Fibroblast of lung (primary cell): ENCODE data around the gene AADACL4. TPM values are rescaled to one million over a fixed set of nuclear protein-coding genes. Genes with fewer than 3 reads are reported as not detected.

ENCODE experiments used
- DNase-seq, 2 donors: peaks; one replicate each; pipeline versions ENCODE4 v3.0.0 to v3.0.0-alpha.2; 2010; ENCODE audit warnings: low read depth in 2 of 2
- H2AFZ ChIP-seq: 2 replicates; pipeline ENCODE4 v1.5.1; 2012; ENCODE audit warnings: low read length, control low read depth, inconsistent platforms
- H3K27ac ChIP-seq: 2 replicates; pipeline ENCODE4 v1.5.1; 2011; ENCODE audit warnings: low read length, control low read depth; ENCODE audit not compliant: insufficient read depth
- H3K27me3 ChIP-seq: 2 replicates; pipeline ENCODE4 v1.5.1; 2011; ENCODE audit warnings: mild to moderate bottlenecking, low read length; ENCODE audit not compliant: control insufficient read depth, insufficient read depth
- H3K36me3 ChIP-seq: 2 replicates; pipeline ENCODE4 v1.5.1; 2011; ENCODE audit warnings: low read length; ENCODE audit not compliant: control insufficient read depth, insufficient read depth
- H3K4me1 ChIP-seq: 2 replicates; pipeline ENCODE4 v1.5.1; 2011; ENCODE audit warnings: low read length; ENCODE audit not compliant: control insufficient read depth, insufficient read depth; ENCODE audit errors: extremely low read depth
- H3K4me2 ChIP-seq: 2 replicates; pipeline ENCODE4 v1.5.1; 2011; ENCODE audit warnings: low read length, control low read depth; ENCODE audit not compliant: insufficient read depth; ENCODE audit errors: extremely low read depth
- H3K4me3 ChIP-seq, 4 experiments: fragments of 200-600 bp in 1 of 4; sonication (generic) in 1 of 4; replicated peaks in 1 of 4; 2 replicates each; pipeline ENCODE4 v1.5.1; 2011 to 2016; ENCODE audit warnings: low read length in 4 of 4, low read depth in 3 of 4, mild to moderate bottlenecking in 3 of 4, control low read depth in 2 of 4, inconsistent platforms in 1 of 4, mixed read lengths in 1 of 4; ENCODE audit not compliant: insufficient read depth in 1 of 4; ENCODE audit errors: control extremely low read depth in 1 of 4
- H3K79me2 ChIP-seq: 2 replicates; pipeline ENCODE4 v1.5.1; 2012; ENCODE audit warnings: mild to moderate bottlenecking, low read length, inconsistent platforms; ENCODE audit not compliant: control insufficient read depth, insufficient read depth
- H3K9ac ChIP-seq: 2 replicates; pipeline ENCODE4 v1.5.1; 2011; ENCODE audit warnings: mild to moderate bottlenecking, low read length, control low read depth; ENCODE audit not compliant: insufficient read depth
- H3K9me3 ChIP-seq: 2 replicates; pipeline ENCODE4 v1.5.1; 2012; ENCODE audit warnings: low read depth, low read length; ENCODE audit not compliant: control insufficient read depth, insufficient read depth
- H4K20me1 ChIP-seq: 2 replicates; pipeline ENCODE4 v1.5.1; 2011; ENCODE audit warnings: low read length; ENCODE audit not compliant: control insufficient read depth, insufficient read depth; ENCODE audit errors: extremely low read depth
- CTCF ChIP-seq, 2 donors: IDR thresholded peaks in 1 of 2; conservative IDR thresholded peaks in 1 of 2; 1 replicate in 1 of 2; 2 replicates in 1 of 2; pipeline ENCODE4 v1.5.1; 2011 to 2012; ENCODE audit warnings: low read length in 2 of 2, control low read depth in 1 of 2, inconsistent platforms in 1 of 2, low read depth in 1 of 2, mild to moderate bottlenecking in 1 of 2
- EZH2 ChIP-seq: IDR thresholded peaks from 2 replicates; pipeline ENCODE4 v1.5.1; 2012; ENCODE audit warnings: low read length, control low read depth, mild to moderate bottlenecking; ENCODE audit errors: missing control alignments
- polyA plus RNA-seq, 2 donors: library from polyadenylated mRNA; depleted of rRNA in 1 of 2; stranded (reverse) in 1 of 2; unstranded in 1 of 2; fragments of >200 nt; gene quantifications; 2 replicates each; pipeline ENCODE4 v1.2.1, GENCODE V29; 2011 to 2012; ENCODE audit warnings: missing spikeins in 1 of 2
- total RNA-seq: library from RNA; depleted of rRNA; stranded (reverse); fragments of >200 nt; gene quantifications from 2 replicates; pipeline ENCODE4 v1.2.1, GENCODE V29; 2014

AADACL4 gene
- total and polyA plus RNA-seq, 2 donors (not counting 1 experiment from before 2014, with no cell fraction given): not detected

GRCh38 chr1:12620488-12620865 lies 23.4 kb upstream of the AADACL4 start:
- H3K27ac ChIP-seq: no peak overlapping the region
- H3K9me3 ChIP-seq: no peaks in the 10 kb centered on the region
- H3K4me2 ChIP-seq: no peak overlapping the region
- no peak overlapping the region for H3K4me3 ChIP-seq
- H2AFZ ChIP-seq: no peak overlapping the region
- H3K27me3 ChIP-seq: no peaks in the 10 kb centered on the region
- peaks cover 17% of the 10 kb centered on the region for H3K4me1 ChIP-seq
- H3K36me3 ChIP-seq: no peaks in the 10 kb centered on the region
- peak in 1 of 2 donors; percentile 50 for DNase-seq
- H3K79me2 ChIP-seq: no peaks in the 10 kb centered on the region
- H4K20me1 ChIP-seq: no peaks in the 10 kb centered on the region
- TF ChIP-seq CTCF (conservative IDR thresholded peaks at IDR 0.05 in 1 of 2, IDR thresholded peaks at IDR 0.05 in 1 of 2; ENCODE audit: low read depth in 1 of 2, low read length in 2 of 2) (no peak), EZH2 (no peak)
- H3K9ac ChIP-seq: no peak overlapping the region

GRCh38 chr1:12620931-12621330 lies 23.0 kb upstream of the AADACL4 start:
- H3K9ac ChIP-seq: no peak overlapping the region
- H3K4me2 ChIP-seq: no peak overlapping the region

More at GRCh38 chr1:12620931-12621330, 23.0 kb upstream of the AADACL4 start:
- TF ChIP-seq EZH2: no peak
- no peak for TF ChIP-seq CTCF (conservative IDR thresholded peaks at IDR 0.05 in 1 of 2, IDR thresholded peaks at IDR 0.05 in 1 of 2; ENCODE audit: low read depth in 1 of 2, low read length in 2 of 2)
- Histone ChIP-seq H3K27ac (no peak overlapping the region), H3K79me2 (no peaks in the 10 kb centered on the region), H3K9me3 (no peaks in the 10 kb centered on the region), H3K4me3 (no peak overlapping the region), H4K20me1 (no peaks in the 10 kb centered on the region), H3K4me1 (peaks cover 17% of the 10 kb centered on the region), H3K36me3 (no peaks in the 10 kb centered on the region), H2AFZ (no peak overlapping the region), H3K27me3 (no peaks in the 10 kb centered on the region)
- DNase-seq: no peak
